CD4-positive, alpha-beta T cell treated with Interleukin-17A for 4 hours (primary cell): Measurements from ENCODE around the gene AMBRA1.
"Not testable (repeated sequence)": the region's sequence is repeated elsewhere in the genome, so short reads cannot be mapped to it uniquely, and the experiment has no call there.

Source experiments
- DNase-seq: peaks from one replicate; pipeline ENCODE4 v3.0.0-alpha.2; 2020; ENCODE audit warnings: mixed read lengths

The AMBRA1 gene

GRCh38 chr11:46616551-46617133, 22.8 kb upstream of the AMBRA1 start:
- no peak for DNase-seq

GRCh38 chr11:46615756-46616155, 21.9 kb upstream of the AMBRA1 start:
- DNase-seq, result no peak

- no peak for DNase-seq
Observed at GRCh38 chr11:46612326-46612725, 18.5 kb upstream of the AMBRA1 start.

- no peak for DNase-seq
Observed at GRCh38 chr11:46611526-46612304, 17.9 kb upstream of the AMBRA1 start.

- no peak for DNase-seq
Observed at GRCh38 chr11:46609386-46609785, 15.6 kb upstream of the AMBRA1 start.

- no peak for DNase-seq
Observed at GRCh38 chr11:46607516-46607915, 13.7 kb upstream of the AMBRA1 start.

GRCh38 chr11:46604796-46605195, 11.0 kb upstream of the AMBRA1 start:
- no peak for DNase-seq

- no peak for DNase-seq
Observed at GRCh38 chr11:46603704-46604308, 10.0 kb upstream of the AMBRA1 start.

- DNase-seq, result no peak
Observed at GRCh38 chr11:46601129-46601528, 7.3 kb upstream of the AMBRA1 start.

- no peak for DNase-seq
Observed at GRCh38 chr11:46600194-46600960, 6.6 kb upstream of the AMBRA1 start.

- DNase-seq, result no peak
Observed at GRCh38 chr11:46599340-46600193, 5.7 kb upstream of the AMBRA1 start.

- DNase-seq, result no peak
Observed at GRCh38 chr11:46597609-46598219, 3.9 kb upstream of the AMBRA1 start.

- no peak for DNase-seq
Observed at GRCh38 chr11:46597155-46597554, 3.3 kb upstream of the AMBRA1 start.

GRCh38 chr11:46594785-46595184, 962 bp upstream of the AMBRA1 start:
- no peak for DNase-seq

- no peak for DNase-seq
Observed at GRCh38 chr11:46594374-46594700, 514 bp upstream of the AMBRA1 start.

GRCh38 chr11:46590740-46591605, 2.9 kb downstream of the AMBRA1 start:
- DNase-seq, result no peak

GRCh38 chr11:46588915-46589314, 4.9 kb downstream of the AMBRA1 start:
- DNase-seq, result no peak

- no peak for DNase-seq
Observed at GRCh38 chr11:46588131-46588530, 5.7 kb downstream of the AMBRA1 start.

GRCh38 chr11:46583513-46583912, 10.3 kb downstream of the AMBRA1 start:
- not testable (repeated sequence) for DNase-seq

- no peak for DNase-seq
Observed at GRCh38 chr11:46582588-46582987, 11.2 kb downstream of the AMBRA1 start.

GRCh38 chr11:46577058-46577457, 16.8 kb downstream of the AMBRA1 start:
- DNase-seq, result no peak
